Keratinocyte (primary cell): ENCODE results near the gene GPR176.

Source experiments
- EZH2 ChIP-seq: IDR thresholded peaks from one replicate; pipeline ENCODE4 v1.6.1; 2012; ENCODE audit warnings: inconsistent platforms, mild to moderate bottlenecking, low read length, moderate library complexity
- TF ChIP-seq, protein P1 (sequence below), 3 experiments: IDR thresholded peaks in 1 of 3; conservative IDR thresholded peaks in 1 of 3; optimal IDR thresholded peaks in 1 of 3; 2 replicates in 2 of 3; 3 replicates in 1 of 3; pipeline versions ENCODE3 to v1.5.1; 2011; ENCODE audit warnings: low read length in 3 of 3, mild to moderate bottlenecking in 3 of 3, moderate library complexity in 2 of 3, control low read depth in 1 of 3, inconsistent platforms in 1 of 3; ENCODE audit not compliant: insufficient read depth in 2 of 3; ENCODE audit errors: extremely low read depth in 1 of 3

DNA sequence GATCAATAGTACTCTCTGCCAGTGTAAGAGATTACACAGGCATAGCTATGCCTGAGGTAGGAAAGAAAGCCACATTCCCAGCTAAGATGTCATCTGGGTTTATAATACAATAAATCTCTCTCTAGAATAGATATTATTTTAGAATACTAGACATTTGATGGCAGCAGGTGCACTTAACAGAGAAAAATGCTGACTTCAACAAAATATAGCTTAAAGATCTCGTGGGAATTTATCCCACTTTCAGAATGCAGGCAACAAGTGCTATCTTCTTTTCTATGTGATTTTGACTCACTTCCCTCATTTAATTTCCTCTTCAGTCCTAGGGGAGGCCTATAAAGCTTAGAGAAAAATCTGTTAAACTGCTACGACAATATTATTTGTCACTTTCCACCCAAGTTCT lies 76.5 kb downstream of the GPR176 start:
- TF ChIP-seq, protein P1, sequence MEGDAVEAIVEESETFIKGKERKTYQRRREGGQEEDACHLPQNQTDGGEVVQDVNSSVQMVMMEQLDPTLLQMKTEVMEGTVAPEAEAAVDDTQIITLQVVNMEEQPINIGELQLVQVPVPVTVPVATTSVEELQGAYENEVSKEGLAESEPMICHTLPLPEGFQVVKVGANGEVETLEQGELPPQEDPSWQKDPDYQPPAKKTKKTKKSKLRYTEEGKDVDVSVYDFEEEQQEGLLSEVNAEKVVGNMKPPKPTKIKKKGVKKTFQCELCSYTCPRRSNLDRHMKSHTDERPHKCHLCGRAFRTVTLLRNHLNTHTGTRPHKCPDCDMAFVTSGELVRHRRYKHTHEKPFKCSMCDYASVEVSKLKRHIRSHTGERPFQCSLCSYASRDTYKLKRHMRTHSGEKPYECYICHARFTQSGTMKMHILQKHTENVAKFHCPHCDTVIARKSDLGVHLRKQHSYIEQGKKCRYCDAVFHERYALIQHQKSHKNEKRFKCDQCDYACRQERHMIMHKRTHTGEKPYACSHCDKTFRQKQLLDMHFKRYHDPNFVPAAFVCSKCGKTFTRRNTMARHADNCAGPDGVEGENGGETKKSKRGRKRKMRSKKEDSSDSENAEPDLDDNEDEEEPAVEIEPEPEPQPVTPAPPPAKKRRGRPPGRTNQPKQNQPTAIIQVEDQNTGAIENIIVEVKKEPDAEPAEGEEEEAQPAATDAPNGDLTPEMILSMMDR (optimal IDR thresholded peaks at IDR 0.05 in 1 of 3, IDR thresholded peaks at IDR 0.05 in 1 of 3, conservative IDR thresholded peaks at IDR 0.05 in 1 of 3; ENCODE audit: extremely low read depth in 1 of 3, insufficient read depth in 2 of 3, low read length in 3 of 3), result no peak
- no peak for TF ChIP-seq EZH2
